T follicular helper cell (primary cell): ENCODE measurements around the gene PEMT.

ENCODE experiments used
- DNase-seq: peaks from one replicate; pipeline ENCODE4 v3.0.0-alpha.2; 2020; ENCODE audit warnings: low read depth

The PEMT gene

DNA sequence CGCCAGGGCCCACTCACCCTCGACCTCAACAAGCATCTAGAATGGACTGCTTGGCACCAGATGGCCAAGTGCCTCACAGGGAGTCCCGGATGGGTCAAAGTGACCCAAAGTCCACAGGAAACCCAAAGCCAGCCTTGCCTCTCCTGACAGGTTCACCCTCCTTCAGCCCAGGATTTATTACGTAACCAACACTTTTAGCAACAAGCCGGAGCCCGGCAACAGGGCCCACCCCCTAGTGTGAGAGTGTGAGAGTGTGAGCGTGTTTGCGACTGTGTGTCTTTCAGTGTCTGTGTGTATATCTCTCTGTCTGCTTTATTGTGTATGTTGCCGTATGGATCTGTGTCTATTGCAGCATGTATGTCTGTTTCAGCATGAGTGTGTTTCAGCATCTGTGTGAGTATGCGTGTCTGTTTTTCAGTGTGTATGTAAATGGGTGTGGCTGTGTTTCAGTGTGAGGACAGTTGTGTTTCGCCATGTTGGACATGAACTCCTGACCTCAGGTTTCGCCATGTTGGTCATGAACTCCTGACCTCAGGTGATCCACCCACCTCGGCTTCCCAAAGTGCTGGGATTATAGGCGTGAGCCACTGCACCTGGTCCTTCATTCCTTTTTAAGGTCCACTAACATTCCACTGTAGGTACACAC, 13.7 kb upstream of the PEMT start:
- DNase-seq, result no peak

DNA sequence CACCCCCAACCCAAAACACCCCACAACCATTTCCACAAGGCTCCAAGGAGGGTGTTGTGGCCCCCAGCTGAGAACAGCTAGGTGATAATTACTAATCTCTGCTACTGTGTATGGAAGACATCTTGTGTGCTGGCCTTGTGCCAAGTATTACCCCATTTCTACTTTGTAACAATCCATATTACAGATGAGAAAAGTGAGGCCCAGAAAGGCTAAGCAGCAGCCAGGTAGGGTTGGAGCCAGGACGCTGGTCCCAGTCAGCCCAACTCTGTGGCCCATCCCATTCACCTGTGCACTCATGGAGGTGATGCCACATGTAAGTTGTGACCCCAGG, 12.4 kb upstream of the PEMT start:
- no peak for DNase-seq

DNA sequence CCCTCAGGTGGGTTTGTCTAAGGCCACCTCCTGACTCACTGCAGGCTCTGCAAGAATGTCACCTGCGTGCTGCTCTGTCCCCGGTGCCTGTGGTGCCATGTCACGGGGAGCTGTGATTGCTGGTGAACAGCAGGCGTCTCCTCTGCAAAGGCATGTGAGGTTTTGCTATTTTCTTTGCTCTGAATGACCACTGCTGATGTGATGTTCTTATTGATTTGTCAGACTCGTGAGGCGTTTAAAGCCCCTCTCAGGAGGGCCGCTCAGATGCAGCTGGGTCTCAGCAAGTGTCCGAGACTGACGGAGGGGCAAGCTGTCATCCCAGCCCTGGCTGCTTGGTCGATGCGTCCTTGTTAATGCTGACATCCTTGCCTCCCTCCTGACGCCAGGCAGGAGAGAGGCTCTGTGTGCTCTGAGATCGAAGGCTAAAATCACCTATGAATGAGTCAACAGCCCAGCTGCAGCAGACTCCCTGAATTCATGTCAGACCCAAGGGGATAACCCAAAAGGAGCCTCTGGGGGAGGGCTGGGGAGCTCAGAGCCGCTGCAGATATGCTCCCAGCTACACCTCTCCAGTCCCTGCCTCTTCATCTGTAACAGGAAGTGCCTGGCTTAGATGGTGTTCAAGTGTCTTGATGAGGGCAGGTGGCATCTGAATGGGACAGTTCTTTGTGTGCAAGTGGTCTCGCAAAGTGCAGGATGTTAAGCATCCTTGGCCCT, 11.8 kb upstream of the PEMT start:
- DNase-seq, result no peak

DNA sequence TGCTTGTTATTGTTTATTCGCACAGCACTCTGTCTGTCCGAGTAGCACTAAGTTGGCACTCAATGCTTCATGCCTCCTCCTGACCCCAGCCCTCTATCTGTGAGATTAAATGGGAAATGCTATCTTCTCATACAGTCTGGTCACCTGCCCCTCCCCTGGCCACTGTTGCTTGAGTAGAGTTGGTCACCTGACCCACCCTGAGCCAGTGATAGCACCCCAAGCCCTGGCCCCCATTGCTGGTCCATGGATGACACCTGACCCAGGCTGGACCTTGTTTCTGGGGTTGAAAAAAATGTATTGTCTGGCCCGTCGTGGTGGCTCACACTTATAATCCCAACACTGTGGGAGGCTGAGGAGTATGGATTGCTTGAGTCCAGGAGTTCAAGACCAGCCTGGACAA, 8.5 kb upstream of the PEMT start:
- DNase-seq, result no peak

DNA sequence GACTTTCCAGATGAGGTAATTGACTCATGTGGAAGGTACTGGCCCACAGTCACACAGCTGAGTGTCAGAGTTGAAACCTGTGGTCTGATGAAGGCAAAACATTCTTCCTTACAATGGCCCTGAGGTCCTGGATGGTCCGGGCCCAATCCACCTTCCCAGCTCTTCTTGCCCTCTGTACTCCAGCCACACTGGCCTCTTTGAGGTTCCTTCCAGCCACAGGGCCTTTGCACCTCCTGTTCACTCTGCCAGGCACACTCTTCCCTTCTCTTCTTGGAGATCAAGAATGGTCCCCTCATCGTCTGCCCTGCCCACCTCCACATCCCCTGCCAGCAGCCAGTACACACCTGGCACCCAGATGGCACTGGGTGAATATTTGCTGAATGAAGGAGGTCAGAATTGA, 6.5 kb upstream of the PEMT start:
- no peak for DNase-seq

DNA sequence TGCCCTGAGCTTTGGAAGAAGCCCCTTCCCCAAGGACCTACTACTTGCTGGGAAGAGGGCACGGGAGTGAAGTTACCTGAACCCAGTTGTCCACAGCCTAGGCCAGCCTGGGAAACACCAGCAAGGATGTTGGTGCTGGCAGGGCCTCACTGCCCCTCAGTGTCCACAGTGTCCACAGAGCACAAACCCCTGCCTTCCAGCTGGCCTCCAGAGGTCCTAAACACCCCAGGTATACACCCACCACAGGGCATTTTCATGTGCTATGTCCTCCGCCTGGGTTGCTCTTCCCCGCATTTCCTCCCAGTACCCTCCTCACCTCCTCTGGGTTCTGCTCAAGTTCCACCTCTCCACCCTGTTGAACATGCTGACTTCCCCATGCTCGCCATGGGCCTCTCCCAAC, 4.2 kb upstream of the PEMT start:
- DNase-seq, result no peak

DNA sequence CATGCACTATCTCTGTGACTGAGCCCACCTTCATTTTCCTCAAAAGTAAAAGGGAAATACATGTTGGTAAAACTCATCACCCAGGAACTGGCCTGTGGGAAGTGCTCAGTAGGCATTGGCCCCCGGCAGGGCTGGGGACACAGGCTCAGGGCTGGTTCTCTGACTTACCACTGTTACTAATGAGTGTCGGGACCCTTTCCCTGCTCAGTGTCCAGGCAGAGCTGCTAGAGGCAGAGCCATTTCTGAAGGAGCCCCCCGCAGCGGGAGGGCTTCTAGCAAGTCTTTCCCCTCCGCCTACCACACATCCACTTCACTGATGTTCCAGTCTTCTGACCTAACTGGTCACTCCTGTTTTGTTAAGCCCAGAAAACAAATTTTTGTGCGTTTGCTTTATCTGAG, 1.7 kb upstream of the PEMT start:
- DNase-seq, result no peak

DNA sequence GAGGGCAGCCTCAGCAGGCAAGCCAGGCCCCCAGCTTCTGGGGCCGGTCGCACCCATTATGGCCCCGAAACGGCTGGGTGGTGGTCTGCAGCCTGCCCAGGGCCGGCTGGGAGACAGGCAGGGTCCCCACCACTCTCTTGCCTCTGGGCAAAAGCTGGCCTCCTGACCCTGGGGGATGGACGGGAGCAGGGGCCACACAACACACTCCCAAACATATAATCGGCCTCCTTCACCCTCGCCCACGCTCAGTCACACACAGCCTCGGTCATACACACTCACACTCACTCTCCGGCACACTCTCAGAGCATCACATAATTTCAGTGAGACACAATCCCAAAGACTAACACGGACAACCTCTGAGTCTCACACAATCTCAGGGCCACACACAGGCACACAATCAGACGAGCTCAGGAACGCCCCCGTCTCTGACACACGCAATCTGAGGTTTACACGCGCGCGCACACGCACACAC, 589 bp downstream of the PEMT start:
- no peak for DNase-seq

DNA sequence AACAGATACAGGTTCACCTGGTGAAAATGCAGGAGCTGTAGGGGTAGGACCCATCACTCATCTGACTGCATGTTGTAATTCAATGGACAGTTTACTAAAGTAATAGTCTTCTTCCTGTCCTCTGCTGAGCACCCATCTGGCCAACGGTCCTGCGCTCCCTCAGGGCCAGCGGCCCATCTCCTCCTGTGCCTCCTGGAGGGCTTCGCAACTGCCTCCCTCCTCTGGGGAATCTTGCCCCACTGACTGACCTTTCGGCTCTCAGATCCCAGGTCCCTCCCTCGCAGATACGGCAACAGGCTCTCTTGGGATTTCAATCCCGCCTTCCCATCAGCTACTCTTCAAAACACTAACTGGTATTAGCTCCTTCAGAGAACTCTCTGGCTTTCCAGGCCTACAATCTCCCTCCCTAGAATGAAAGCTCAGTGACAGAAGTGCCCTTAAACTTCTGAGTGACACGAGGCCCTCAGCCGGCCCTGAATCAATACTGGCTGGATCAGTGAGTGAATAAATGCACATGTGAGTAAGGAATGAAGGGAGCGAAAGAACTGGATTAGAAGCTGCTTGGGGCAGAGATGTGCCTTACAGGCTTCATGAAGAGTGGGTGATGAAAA, 1.3 kb downstream of the PEMT start:
- no peak for DNase-seq

DNA sequence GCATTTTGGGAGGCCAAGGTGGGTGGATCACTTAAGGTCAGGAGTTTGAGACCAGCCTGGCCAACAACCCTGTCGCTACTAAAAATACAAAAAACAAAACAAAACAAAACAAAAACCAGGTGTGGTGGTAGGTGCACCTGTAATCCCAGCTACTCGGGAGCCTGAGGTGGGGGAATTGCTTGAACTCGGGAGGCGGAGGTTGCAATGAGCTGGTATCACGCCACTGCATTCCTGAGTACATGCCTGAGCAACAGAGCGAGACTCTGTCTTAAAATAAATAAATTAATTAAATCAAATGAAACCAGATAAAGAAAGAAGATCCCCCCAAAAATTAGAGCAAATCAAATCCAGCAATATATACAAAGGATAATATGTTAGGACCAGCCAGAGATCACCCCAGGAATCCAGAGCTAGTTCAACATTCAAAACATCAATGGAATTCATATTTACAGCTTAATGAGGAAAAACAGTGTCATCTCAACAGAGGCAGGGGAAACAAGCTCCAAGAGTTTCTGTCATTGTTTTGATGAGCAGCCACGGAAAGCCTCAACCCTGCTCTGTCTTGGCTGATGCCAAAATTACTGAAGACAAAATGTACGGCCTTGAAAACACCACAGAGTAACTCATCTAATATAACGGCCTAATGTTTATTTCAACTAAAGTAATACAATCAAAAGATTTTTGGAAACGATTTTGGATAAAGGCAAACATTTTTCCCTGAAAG, 3.7 kb downstream of the PEMT start:
- DNase-seq, result no peak

DNA sequence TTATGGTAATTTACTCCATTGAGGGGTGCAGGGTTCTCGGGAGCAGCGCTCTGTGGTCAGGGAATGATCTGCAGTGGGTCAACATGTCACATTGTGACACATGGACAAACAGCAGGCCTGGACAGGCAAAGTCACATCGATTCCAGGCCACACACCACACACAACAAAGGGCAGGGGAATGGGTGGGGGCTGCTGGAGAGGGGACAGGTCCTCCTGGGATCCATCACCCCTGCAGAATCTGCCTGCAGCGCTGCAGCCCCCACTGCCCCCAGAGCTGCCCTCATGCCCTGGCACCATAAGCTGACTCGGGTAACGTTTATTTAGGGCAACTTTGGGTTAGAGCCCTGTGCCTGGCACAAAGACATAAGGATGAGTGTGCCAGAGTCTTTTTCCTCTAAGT, 9.1 kb downstream of the PEMT start:
- DNase-seq, result no peak

DNA sequence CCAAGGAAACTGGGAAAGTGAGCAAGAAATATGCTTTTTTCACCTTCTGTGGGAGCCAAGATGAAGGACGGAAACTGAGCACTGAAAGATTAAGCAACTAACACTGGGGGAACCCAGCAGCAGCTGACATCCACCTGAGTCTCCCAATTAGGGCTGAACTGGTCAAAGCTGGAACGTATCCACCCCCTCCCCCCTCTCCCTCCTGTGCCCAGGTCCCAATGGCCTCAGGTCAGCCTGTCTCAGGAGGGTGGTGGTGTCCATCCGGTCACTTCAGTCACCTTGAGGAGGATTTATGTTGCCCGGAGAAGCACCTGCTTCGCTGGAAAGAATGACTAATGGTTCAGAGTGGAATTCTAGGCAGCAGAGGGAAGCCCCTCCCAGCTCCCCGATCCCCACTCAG, 10.0 kb downstream of the PEMT start:
- no peak for DNase-seq

DNA sequence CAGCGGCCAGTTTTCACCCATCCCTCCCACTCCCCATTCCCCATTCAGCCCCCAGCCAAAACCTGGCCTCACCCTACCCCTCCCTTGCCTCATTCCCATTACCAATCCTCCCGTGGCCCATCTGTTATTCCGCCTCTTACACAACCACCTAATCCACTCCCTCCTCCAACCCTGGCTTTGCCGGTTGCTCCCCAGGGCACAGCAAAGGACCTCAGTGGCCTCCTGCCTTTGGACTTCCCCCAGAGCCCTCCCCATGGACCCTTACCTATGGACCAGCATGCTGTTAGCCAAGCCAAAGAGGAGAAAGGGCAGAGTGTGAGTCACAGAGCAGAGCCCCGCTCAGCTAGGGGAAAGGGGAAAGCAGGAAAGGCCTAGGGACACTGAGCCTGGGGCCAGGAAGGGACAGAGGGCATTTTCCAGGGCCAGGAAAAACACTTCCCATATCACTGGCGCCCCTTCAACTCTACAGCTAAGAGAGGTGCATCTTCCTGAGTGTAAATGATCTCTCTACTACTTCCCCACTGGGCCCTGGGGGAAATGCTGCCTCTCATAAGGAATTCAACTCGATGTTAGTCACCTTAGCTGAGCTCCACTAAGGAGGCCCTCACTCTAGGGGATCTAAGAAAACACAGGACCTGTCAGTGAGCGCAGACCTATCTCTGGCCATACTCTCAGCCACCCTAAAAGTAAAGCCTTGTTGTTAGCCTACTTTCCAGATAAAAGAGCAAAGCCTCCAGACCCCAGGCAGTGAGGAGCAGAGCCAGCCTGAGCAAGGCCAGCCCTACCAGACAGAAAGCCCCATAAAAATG, 10.6 kb downstream of the PEMT start:
- DNase-seq, result no peak

DNA sequence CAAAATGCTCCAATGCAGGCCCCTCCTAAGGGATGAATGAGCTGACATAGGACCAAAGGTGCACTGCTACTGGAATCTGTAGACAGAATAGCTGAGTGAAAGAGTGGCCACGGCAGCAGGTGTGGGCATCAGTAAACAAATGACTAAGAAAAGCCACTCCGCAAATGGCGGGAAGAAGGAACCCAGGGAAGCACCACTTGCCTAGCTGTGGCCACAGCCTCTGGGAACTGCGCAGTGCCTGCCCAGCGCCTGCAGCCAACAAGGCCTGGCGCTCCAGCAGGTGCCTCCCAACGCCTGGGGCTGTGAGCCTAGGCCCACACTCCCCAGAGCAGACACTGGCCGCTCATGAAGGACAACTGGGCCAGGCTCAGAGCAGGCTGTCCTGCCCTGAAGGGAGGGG, 11.8 kb downstream of the PEMT start:
- no peak for DNase-seq

DNA sequence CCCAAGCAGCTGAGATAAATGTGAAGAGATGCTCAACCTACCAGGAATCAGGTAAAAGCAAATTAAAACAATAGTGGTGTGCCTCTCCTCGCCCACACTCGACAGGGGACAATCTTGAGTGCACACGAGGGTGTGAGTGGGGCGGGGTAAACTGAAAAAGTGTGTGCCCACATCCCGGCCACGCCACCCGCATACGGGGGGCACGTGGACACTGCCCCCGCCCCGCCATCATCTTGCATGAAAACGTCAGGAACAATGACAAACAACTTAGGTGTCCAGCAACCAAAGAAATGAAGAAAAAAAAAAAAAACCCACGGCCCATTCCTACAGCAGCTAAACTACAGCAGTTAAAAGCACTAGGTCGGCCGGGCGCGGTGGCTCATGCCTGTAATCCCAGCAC, 14.1 kb downstream of the PEMT start:
- DNase-seq, result no peak

DNA sequence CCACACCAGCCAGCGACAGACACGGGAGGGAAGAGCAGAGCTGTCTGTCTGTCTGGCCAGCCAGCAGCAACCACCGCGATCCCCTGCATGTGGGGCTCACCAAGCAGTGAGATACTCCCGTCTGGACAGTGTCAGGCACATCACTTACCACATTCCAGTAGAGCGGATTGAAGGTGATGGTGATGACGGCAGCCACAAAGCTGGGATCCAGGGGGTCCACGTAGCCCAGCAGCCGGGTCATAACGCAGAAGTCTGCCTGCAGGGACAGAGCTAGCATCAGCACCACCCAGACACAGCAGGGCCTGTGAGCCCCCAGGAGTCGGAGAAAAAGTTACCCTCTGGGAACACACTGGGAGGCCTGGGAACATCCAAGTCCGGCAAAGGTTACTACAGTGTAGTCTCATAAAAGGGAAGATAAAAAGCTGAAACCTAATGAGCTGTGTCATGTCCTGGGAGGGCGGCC, 14.7 kb downstream of the PEMT start:
- no peak for DNase-seq

DNA sequence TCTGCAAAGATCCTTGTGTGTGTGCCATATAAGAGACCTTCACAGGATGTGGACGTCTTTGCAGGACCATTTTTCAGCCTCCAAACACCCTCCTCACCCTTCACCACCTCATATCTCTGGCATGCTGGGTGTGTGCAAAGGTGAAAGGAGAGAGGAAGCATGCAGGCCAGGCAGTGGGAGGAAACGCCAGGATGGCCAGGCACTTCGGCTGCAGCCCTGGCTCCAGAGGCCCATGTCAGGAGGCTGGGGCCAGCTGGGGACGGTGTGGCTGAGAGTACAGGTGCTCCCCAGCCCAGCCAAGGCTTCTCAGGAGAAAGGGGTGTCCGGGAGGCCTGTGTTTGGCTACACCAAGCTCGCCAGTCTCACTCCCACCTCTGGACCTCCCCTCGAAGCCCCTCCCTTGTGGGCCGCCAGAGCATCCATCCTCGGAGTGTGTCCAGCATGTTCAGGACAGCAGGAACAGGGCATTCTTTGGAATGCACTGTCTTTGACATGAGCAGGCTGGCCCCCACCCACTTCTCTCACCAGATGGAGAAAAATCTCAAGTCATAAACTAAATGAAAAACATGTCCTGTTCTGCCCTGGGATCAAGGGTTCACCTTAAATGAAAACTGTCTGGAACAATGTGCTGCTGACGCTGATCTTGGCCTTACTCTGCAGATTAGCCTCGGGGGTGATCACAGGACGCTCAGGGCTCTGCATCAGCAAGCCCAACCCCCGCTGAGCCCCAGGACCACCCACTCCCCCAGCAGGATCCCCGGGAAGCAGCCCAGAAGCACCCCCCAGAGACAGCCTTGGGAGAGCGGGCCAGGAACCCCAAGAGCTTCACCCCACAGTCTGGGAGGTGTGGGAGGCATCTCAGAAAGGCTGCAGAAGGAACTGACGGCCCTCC, 15.9 kb downstream of the PEMT start:
- no peak for DNase-seq

DNA sequence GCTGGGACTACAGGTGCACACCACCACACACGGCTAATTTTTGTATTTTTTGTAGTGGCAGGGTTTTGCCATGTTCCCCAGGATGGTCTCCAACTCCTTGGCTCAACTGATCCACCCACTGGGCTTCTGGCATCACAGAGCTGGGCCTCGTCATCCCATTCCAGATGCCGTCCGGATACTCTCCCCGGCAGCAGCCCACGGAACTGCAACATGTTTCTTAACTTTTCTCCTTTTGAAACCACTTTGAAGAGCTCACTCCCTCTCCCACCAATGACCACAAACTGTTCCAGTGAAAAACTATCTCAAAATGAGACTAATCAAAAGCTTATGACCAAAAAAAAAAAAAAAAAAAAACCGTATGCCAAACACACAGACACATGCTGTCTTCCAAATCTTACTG, 17.6 kb downstream of the PEMT start:
- no peak for DNase-seq

DNA sequence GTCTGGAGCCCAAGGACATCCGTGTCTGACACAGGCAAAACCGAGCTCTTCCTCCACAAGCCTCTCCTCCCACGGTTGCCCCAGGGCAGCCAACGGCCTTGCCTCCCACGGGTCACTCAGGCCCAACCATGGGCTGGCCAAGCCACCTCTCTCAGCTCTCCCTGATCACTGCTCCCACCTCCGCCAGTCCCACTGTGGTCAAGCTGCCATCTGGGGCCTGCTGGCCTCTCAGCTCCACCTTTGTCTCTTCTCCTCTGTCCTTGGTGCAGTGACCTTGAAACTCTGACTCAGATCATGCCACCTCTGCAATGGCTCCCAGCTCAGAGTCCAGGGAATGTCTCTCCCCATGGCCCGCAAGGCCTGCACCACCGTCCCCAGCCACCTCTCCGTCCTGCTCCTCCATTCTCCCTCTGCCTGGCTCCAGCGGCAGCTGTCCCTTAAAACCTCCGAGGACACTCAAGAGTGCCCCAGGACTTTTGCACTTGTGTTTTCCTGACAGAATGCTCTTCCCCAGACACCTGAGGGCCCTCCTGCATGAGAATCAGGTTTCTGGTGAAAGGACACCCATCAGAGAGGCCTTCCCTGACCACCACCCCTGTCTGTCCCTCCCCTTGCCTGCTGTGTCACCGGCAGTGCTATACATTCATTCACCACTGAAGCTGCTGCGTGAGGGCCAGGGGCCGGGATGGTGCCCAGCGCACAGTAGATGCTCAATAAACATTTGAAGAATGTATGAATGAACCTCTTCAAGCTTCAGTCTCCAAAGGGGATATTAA, 19.3 kb downstream of the PEMT start:
- DNase-seq, result no peak
